Esophagus squamous epithelium (tissue), 4 donors: ENCODE data around the gene CADM1.

Experiments
- POLR2A ChIP-seq, 4 donors: fragments of 450-650 bp; IDR thresholded peaks; one replicate each; pipeline ENCODE4 v1.6.1; 2017; ENCODE audit warnings: antibody characterized with exemption in 4 of 4, mild to moderate bottlenecking in 4 of 4, moderate library complexity in 3 of 4
- TF ChIP-seq, protein P1 (sequence below), 6 experiments: fragments of 450-650 bp in 4 of 6; fragments of 200-600 bp in 2 of 6; sonication (generic) in 2 of 6; IDR thresholded peaks; one replicate each; pipeline ENCODE4 v1.5.1; 2016 to 2019; ENCODE audit warnings: antibody characterized with exemption in 6 of 6, mild to moderate bottlenecking in 4 of 6, moderate library complexity in 4 of 6

DNA sequence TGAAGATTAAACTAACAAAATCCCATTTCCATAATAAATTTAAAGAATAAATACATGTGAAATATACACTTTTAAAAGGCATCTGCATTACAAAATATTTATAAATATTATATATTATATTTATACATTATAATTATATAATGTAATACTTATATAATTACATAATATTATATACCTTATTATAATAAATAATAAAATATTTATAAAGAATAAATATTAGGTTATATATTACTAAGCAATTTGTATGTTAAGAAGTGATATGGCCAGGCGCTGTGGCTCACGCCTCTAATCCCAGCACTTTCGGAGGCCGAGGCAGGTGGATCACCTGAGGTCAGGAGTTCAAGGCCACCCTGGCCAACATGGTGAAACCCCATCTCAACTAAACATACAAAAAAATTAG, 97.8 kb downstream of the CADM1 start:
- TF ChIP-seq, protein P1, sequence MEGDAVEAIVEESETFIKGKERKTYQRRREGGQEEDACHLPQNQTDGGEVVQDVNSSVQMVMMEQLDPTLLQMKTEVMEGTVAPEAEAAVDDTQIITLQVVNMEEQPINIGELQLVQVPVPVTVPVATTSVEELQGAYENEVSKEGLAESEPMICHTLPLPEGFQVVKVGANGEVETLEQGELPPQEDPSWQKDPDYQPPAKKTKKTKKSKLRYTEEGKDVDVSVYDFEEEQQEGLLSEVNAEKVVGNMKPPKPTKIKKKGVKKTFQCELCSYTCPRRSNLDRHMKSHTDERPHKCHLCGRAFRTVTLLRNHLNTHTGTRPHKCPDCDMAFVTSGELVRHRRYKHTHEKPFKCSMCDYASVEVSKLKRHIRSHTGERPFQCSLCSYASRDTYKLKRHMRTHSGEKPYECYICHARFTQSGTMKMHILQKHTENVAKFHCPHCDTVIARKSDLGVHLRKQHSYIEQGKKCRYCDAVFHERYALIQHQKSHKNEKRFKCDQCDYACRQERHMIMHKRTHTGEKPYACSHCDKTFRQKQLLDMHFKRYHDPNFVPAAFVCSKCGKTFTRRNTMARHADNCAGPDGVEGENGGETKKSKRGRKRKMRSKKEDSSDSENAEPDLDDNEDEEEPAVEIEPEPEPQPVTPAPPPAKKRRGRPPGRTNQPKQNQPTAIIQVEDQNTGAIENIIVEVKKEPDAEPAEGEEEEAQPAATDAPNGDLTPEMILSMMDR (IDR thresholded peaks at IDR 0.05) = no peak
- TF ChIP-seq POLR2A (IDR thresholded peaks at IDR 0.05) = no peak
